Stomach (tissue), 4 donors: ENCODE data around the gene EVC.

ENCODE experiments used
- CTCF ChIP-seq, 7 experiments: fragments of 450-650 bp in 4 of 7; fragments of 200-600 bp in 3 of 7; sonication (generic) in 3 of 7; IDR thresholded peaks; one replicate each; pipeline ENCODE4 v1.5.1; 2016 to 2019; ENCODE audit warnings: antibody characterized with exemption in 7 of 7, control low read depth in 2 of 7, mild to moderate bottlenecking in 1 of 7
- POLR2AphosphoS5 ChIP-seq, 3 donors: sonication (generic); formaldehyde crosslinking; IDR thresholded peaks; one replicate each; pipeline ENCODE4 v1.6.1; 2016; ENCODE audit warnings: antibody characterized with exemption in 3 of 3

- TF ChIP-seq CTCF (IDR thresholded peaks at IDR 0.05): no peak
- no peak for TF ChIP-seq POLR2AphosphoS5 (IDR thresholded peaks at IDR 0.05)
Observed at GRCh38 chr4:5738061-5738460, 27.1 kb downstream of the EVC start.
